Neural cell (in vitro differentiated cells): ENCODE measurements around the gene DFFA. TPM values are rescaled to one million over a fixed set of nuclear protein-coding genes. Genes with fewer than 3 reads are reported as not detected.
"Not testable (repeated sequence)": the region's sequence is repeated elsewhere in the genome, so short reads cannot be mapped to it uniquely, and the experiment has no call there.

Experiments
- H2AFZ ChIP-seq: fragments of 200-600, 300-800 bp; sonication (generic), shearing (Covaris generic); 2 replicates; pipeline ENCODE4 v1.6.0; 2014; ENCODE audit warnings: low read depth, mild to moderate bottlenecking, antibody characterized with exemption, low read length, moderate library complexity
- H3F3A ChIP-seq: fragments of 200-600 bp; shearing (Covaris generic); 2 replicates; pipeline ENCODE4 v1.6.1; 2016; ENCODE audit warnings: mild to moderate bottlenecking, moderate library complexity, mixed read lengths, antibody characterized with exemption, low read length; ENCODE audit not compliant: insufficient read depth, poor library complexity, severe bottlenecking
- H3K27ac ChIP-seq: fragments of 200-600, 300-800 bp; sonication (generic), shearing (Covaris generic); 2 replicates; pipeline ENCODE4 v1.5.1; 2014; ENCODE audit warnings: mild to moderate bottlenecking, low read length, moderate library complexity
- H3K27me3 ChIP-seq: fragments of 300-800, 200-600 bp; sonication (generic), shearing (Covaris generic); 2 replicates; pipeline ENCODE4 v1.6.0; 2014; ENCODE audit warnings: mild to moderate bottlenecking, low read depth, low read length, moderate library complexity; ENCODE audit not compliant: insufficient read depth
- H3K36me3 ChIP-seq: fragments of 300-800, 200-600 bp; sonication (generic), shearing (Covaris generic); 2 replicates; pipeline ENCODE4 v1.5.1; 2014; ENCODE audit warnings: mild to moderate bottlenecking, antibody characterized with exemption, low read length, moderate library complexity; ENCODE audit not compliant: insufficient read depth
- H3K4me2 ChIP-seq: fragments of 300-800, 200-600 bp; sonication (generic), shearing (Covaris generic); 2 replicates; pipeline ENCODE4 v1.6.0; 2014; ENCODE audit warnings: mild to moderate bottlenecking, low read length
- H3K4me3 ChIP-seq: fragments of 300-800, 200-600 bp; sonication (generic), shearing (Covaris generic); 2 replicates; pipeline ENCODE4 v1.5.1; 2014; ENCODE audit warnings: mild to moderate bottlenecking, low read length, moderate library complexity
- H3K79me2 ChIP-seq: fragments of 200-600 bp; shearing (Covaris generic); replicated peaks from 2 replicates; pipeline ENCODE4 v1.6.0; 2014; ENCODE audit warnings: mild to moderate bottlenecking, low read length, moderate library complexity; ENCODE audit not compliant: insufficient read depth
- H3K9ac ChIP-seq: fragments of 300-800, 200-600 bp; sonication (generic), shearing (Covaris generic); 2 replicates; pipeline ENCODE4 v1.6.1; 2016; ENCODE audit warnings: mild to moderate bottlenecking, low read length, mixed read lengths
- H3K9me2 ChIP-seq: fragments of 200-600 bp; shearing (Covaris generic); 2 replicates; pipeline ENCODE4 v1.6.1; 2016; ENCODE audit warnings: mild to moderate bottlenecking, low read length, mixed read lengths; ENCODE audit not compliant: insufficient read depth
- H3K9me3 ChIP-seq: fragments of 200-600, 300-800 bp; sonication (generic), shearing (Covaris generic); 2 replicates; pipeline ENCODE4 v1.6.1; 2016; ENCODE audit warnings: mild to moderate bottlenecking, mixed run types, low read length, moderate library complexity, mixed read lengths
- H4K20me1 ChIP-seq: fragments of 200-600 bp; shearing (Covaris generic); 2 replicates; pipeline ENCODE4 v1.6.1; 2016; ENCODE audit warnings: mild to moderate bottlenecking, mixed run types; ENCODE audit not compliant: insufficient read depth
- EP300 ChIP-seq: fragments of 450-650 bp; conservative IDR thresholded peaks from 2 replicates; pipeline ENCODE4 v1.6.1; 2014; ENCODE audit warnings: antibody characterized with exemption, mild to moderate bottlenecking, moderate library complexity; ENCODE audit not compliant: poor library complexity, severe bottlenecking
- EZH2 ChIP-seq: fragments of 200-600, 300-800 bp; shearing (Covaris generic), sonication (generic); IDR thresholded peaks from 2 replicates; pipeline ENCODE4 v1.6.1; 2014; ENCODE audit warnings: antibody characterized with exemption, low read length, borderline replicate concordance, mild to moderate bottlenecking; ENCODE audit not compliant: insufficient read depth, poor library complexity, severe bottlenecking
- MXI1 ChIP-seq: fragments of 450-650 bp; conservative IDR thresholded peaks from 2 replicates; pipeline ENCODE4 v1.6.1; 2014; ENCODE audit warnings: antibody characterized with exemption, mild to moderate bottlenecking; ENCODE audit not compliant: poor library complexity, severe bottlenecking
- POLR2AphosphoS5 ChIP-seq: IDR thresholded peaks from 2 replicates; pipeline ENCODE4 v1.6.1; 2012
- RAD21 ChIP-seq: fragments of 450-650 bp; conservative IDR thresholded peaks from 2 replicates; pipeline ENCODE4 v1.6.1; 2014; ENCODE audit warnings: antibody characterized with exemption, mild to moderate bottlenecking, moderate library complexity
- SMC3 ChIP-seq: fragments of 450-650 bp; conservative IDR thresholded peaks from 2 replicates; pipeline ENCODE4 v1.6.1; 2014; ENCODE audit warnings: antibody characterized with exemption, mild to moderate bottlenecking, moderate library complexity; ENCODE audit not compliant: poor library complexity
- TAF1 ChIP-seq: IDR thresholded peaks from 2 replicates; pipeline ENCODE4 v1.6.1; 2012; ENCODE audit warnings: low read depth
- polyA plus RNA-seq: library from polyadenylated mRNA; depleted of rRNA; stranded (reverse); fragments of >200 nt; gene quantifications from 2 replicates; pipeline ENCODE4 v1.2.3, GENCODE V29; 2014
- TF ChIP-seq, protein P1 (sequence below): IDR thresholded peaks from 2 replicates; pipeline ENCODE4 v1.6.1; 2012; ENCODE audit warnings: borderline replicate concordance
- TF ChIP-seq, protein P2 (sequence below): fragments of 450-650 bp; IDR thresholded peaks from 2 replicates; pipeline ENCODE4 v1.5.1; 2014; ENCODE audit warnings: antibody characterized with exemption, mild to moderate bottlenecking, moderate library complexity; ENCODE audit not compliant: poor library complexity, severe bottlenecking

DFFA gene
- polyA plus RNA-seq, 1 donor from 2014 or later, result 32.7 TPM

DNA sequence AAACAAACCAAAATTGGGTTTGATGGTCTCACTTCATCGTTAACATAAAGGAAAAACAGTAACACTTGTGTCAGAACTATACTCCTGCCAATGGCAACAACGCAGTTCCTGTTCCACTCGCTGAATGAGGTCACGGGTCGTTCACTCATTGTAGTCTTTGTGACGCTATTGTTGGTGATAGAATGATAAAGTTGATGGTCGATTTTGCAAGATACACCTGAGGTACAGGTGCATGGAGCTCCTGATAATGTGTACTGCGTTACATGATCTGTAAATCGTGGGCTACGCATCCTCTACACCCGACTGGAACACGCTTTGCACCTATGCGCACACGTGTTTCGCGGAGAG is 42.5 kb downstream of the DFFA start:
- H3K27me3 ChIP-seq, result no peaks in the 10 kb centered on the region
- no peak overlapping the region for H3K27ac ChIP-seq
- TF ChIP-seq MXI1 (no peak), POLR2AphosphoS5 (no peak), SMC3 (no peak), EP300 (no peak), TAF1 (no peak)
- peak overlapping the region; percentile 91 for H3K9ac ChIP-seq
- H3K4me2 ChIP-seq, result no peak overlapping the region
- no peaks in the 10 kb centered on the region for H3F3A ChIP-seq
- H3K9me2 ChIP-seq, result no peaks in the 10 kb centered on the region
- peak overlapping the region; percentile 98 for H3K4me3 ChIP-seq
- no peaks in the 10 kb centered on the region for H4K20me1 ChIP-seq
- no peaks in the 10 kb centered on the region for H3K9me3 ChIP-seq
- H3K79me2 ChIP-seq, result peaks cover 5% of the 10 kb centered on the region
- no peaks in the 10 kb centered on the region for H3K36me3 ChIP-seq
- peak overlapping the region; percentile 97 for H2AFZ ChIP-seq

DNA sequence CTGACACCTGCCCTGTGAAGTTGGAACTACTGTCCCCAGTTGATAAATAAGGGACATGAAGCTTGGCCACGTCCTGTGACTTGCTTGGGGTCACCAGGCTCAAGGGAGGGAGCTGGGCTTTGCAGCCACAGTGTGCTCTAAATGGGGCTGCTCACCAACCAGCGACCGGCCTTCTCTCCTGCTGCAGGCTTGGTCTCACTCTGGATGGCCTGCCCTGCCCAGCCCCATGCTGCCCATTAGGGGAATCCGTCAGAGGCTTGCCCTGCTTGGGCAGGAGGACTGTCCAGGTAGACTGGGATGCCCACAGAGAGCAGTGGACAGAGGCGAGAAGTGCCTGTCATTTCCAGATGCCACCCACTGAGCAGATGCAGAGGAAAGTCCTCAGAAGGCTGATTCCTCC is 43.3 kb downstream of the DFFA start:
- Histone ChIP-seq H3K79me2 (peaks cover 5% of the 10 kb centered on the region), H3F3A (no peaks in the 10 kb centered on the region), H2AFZ (no peak overlapping the region), H4K20me1 (no peaks in the 10 kb centered on the region), H3K27me3 (no peaks in the 10 kb centered on the region), H3K27ac (no peak overlapping the region), H3K9me2 (no peaks in the 10 kb centered on the region), H3K4me3 (no peak overlapping the region), H3K36me3 (no peaks in the 10 kb centered on the region), H3K4me2 (no peak overlapping the region), H3K9me3 (no peaks in the 10 kb centered on the region), H3K9ac (no peak overlapping the region)
- TF ChIP-seq, protein P1, sequence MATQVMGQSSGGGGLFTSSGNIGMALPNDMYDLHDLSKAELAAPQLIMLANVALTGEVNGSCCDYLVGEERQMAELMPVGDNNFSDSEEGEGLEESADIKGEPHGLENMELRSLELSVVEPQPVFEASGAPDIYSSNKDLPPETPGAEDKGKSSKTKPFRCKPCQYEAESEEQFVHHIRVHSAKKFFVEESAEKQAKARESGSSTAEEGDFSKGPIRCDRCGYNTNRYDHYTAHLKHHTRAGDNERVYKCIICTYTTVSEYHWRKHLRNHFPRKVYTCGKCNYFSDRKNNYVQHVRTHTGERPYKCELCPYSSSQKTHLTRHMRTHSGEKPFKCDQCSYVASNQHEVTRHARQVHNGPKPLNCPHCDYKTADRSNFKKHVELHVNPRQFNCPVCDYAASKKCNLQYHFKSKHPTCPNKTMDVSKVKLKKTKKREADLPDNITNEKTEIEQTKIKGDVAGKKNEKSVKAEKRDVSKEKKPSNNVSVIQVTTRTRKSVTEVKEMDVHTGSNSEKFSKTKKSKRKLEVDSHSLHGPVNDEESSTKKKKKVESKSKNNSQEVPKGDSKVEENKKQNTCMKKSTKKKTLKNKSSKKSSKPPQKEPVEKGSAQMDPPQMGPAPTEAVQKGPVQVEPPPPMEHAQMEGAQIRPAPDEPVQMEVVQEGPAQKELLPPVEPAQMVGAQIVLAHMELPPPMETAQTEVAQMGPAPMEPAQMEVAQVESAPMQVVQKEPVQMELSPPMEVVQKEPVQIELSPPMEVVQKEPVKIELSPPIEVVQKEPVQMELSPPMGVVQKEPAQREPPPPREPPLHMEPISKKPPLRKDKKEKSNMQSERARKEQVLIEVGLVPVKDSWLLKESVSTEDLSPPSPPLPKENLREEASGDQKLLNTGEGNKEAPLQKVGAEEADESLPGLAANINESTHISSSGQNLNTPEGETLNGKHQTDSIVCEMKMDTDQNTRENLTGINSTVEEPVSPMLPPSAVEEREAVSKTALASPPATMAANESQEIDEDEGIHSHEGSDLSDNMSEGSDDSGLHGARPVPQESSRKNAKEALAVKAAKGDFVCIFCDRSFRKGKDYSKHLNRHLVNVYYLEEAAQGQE, result no peak
- TF ChIP-seq POLR2AphosphoS5 (no peak), SMC3 (no peak), TAF1 (no peak), EZH2 (no peak), RAD21 (no peak), MXI1 (no peak), EP300 (no peak)
- TF ChIP-seq, protein P2, sequence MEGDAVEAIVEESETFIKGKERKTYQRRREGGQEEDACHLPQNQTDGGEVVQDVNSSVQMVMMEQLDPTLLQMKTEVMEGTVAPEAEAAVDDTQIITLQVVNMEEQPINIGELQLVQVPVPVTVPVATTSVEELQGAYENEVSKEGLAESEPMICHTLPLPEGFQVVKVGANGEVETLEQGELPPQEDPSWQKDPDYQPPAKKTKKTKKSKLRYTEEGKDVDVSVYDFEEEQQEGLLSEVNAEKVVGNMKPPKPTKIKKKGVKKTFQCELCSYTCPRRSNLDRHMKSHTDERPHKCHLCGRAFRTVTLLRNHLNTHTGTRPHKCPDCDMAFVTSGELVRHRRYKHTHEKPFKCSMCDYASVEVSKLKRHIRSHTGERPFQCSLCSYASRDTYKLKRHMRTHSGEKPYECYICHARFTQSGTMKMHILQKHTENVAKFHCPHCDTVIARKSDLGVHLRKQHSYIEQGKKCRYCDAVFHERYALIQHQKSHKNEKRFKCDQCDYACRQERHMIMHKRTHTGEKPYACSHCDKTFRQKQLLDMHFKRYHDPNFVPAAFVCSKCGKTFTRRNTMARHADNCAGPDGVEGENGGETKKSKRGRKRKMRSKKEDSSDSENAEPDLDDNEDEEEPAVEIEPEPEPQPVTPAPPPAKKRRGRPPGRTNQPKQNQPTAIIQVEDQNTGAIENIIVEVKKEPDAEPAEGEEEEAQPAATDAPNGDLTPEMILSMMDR, result no peak

DNA sequence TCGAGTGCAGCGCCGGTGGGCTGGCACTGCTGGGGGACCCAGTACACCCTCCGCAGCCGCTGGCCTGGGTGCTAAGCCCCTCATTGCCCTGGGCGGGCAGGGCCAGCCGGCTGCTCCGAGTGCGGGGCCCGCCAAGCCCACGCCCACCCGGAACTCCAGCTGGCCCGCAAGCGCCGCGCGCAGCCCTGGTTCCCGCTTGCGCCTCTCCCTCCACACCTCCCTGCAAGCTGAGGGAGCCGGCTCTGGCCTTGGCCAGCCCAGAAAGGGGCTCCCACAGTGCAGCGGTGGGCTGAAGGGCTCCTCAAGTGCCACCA is 45.8 kb downstream of the DFFA start:
- not testable (repeated sequence) for H3K27me3 ChIP-seq, H3K9me2 ChIP-seq, H3K36me3 ChIP-seq, H3K9me3 ChIP-seq, H3K4me2 ChIP-seq, H3K4me3 ChIP-seq, H2AFZ ChIP-seq, H3K79me2 ChIP-seq, H3F3A ChIP-seq, H3K9ac ChIP-seq, H3K27ac ChIP-seq, H4K20me1 ChIP-seq

DNA sequence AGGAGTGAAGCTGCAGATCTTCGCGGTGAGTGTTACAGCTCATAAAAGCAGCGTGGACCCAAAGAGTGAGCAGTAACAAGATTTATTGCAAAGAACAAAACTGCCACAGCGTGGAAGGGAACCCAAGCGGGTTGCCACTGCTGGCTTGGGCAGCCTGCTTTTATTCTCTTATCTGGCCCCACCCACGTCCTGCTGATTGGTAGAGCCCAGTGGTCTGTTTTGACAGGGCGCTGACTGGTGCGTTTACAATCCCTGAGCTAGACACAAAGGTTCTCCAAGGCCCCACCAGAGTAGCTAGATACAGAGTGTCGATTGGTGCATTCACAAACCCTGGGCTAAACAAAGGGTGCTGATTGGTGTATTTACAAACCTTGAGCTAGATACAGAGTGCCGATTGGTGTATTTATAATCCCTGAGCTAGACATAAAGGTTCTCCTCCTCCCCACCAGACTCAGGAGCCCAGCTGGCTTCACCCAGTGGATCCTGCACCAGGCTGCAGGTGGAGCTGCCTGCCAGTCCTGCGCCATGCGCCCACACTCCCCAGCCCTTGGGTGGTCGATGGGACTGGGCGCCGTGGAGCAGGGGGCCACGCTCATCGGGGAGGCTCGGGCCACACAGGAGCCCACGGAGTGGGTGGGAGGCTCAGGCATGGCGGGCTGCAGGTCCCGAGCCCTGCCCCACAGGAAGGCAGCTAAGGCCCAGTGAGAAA is 46.3 kb downstream of the DFFA start:
- H3K9ac ChIP-seq, H3K9me2 ChIP-seq, H3F3A ChIP-seq, H3K27ac ChIP-seq, H2AFZ ChIP-seq, H4K20me1 ChIP-seq, H3K36me3 ChIP-seq, H3K4me2 ChIP-seq, H3K4me3 ChIP-seq, H3K79me2 ChIP-seq, H3K9me3 ChIP-seq, H3K27me3 ChIP-seq: not testable (repeated sequence)
